ENCODE data around the gene SLC9A8.

The SLC9A8 gene

DNA sequence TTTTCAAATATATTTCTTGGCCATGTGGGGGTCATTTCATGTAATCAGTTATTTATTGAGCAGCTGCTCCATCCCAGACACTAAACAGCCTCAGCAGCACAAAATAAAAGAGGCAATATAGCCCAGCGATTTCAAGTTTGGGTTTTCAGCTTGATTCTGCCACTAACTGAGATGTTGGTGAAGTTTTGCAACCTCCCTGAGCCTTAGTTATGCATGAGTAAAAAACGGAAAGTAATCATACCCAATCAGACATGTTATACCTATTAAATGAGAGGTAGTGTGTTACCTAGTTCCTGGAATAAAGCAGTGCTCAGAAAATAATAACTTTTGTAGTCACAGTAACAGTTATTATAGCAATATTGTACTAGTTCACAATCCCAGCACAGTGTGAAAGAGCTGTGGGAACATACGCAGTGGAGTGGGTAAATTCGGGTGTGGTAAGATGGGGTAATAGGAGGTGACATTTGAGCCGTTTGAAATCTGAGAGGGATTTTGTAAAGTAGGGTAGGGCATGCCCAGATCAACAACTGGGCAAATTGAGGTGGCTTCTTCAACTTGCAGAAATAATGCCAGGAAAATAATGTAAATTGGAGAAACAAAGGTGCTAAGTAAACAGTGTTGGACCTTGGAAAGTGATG is 1.5 kb downstream of the SLC9A8 start:
- DNase-seq = no peak

- no peak for DNase-seq
These were observed 6.2 kb downstream of the SLC9A8 start for GRCh38 chr20:49818816-49819215.

- DNase-seq = no peak
These were observed 7.1 kb downstream of the SLC9A8 start for GRCh38 chr20:49819702-49820101.

GRCh38 chr20:49821381-49821780 is 8.8 kb downstream of the SLC9A8 start:
- no peak for DNase-seq

DNA sequence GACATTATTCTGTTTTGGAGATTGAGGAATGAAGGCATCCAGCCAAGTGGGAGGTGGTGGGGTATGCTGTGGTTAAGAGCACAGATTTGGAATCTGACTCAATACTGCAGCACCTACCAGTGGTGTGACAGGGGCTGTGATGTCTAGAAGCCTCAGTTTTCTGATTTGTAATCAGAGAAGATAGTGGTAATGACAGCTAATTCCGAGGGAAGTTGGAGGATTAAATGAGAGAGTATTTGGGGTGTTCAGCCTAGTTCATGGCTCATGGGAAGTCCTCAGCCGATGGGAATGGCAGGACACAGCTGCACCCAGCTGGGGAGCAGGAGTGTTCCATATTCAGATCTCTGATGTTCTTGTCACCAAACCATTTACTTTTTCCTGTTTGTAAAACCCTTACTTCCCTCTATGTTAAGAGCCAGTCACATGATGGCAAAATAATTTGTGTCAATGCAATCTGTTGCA is 9.3 kb downstream of the SLC9A8 start:
- DNase-seq = no peak

DNA sequence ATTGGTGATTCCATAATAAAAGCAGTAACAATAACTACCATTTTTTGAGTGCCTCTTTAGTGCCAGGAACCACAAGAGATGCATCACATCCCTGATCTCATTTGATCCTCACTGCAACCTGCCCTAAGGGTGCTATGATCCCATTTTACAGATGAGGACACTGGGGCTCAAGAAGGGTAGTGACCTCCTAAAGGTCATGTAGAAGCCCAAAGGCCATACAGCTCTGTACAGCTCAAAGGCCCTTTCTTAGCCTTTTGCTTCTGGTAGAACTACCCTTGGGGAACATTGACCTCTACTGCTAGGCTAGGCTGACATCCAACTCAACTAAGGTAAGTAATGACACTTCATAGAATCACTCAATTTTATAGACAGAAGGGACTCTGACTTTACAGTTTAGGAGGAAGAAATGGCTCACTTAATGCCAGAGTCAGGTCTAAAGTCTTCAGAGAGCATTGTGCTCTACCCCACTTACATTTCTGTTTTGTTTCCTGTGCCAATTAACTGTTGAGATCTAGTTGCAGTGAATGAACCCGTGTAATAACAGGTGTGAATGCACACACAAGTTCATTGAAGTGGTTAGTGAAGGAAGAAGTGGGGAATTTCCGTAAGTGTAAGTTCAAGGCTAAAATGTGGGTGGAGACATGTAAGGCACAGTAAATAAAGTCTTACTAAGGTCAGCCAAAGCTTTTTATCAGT is 10.7 kb downstream of the SLC9A8 start:
- no peak for DNase-seq

GRCh38 chr20:49824206-49824605 is 11.6 kb downstream of the SLC9A8 start:
- no peak for DNase-seq

DNA sequence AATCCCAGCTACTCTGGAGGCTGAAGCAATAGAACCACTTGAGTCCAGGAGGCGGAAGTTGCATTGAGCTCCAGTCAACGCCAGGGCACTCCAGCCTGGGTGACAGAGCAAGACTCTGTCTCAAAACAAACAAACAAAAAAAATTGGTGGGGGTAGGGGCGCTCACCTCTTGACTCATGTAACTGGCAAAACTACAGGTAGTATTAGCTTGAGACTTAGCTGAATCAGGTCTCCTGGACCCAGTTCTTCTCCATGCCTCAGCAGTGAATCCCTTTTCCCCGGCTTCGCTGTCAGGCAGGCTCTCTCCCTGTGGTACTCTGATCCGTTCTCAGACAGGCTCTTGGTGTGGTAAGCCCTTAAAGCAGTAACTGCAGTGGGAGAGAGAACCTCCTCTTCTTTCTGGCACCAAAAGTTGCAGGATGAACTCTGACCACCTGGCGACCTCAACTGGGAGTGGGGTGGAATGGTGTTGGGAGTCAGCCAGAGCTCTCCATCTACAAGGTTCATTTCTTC is 12.9 kb downstream of the SLC9A8 start:
- DNase-seq = no peak

- DNase-seq = no peak
These were observed 18.6 kb downstream of the SLC9A8 start for GRCh38 chr20:49831022-49831769.

DNA sequence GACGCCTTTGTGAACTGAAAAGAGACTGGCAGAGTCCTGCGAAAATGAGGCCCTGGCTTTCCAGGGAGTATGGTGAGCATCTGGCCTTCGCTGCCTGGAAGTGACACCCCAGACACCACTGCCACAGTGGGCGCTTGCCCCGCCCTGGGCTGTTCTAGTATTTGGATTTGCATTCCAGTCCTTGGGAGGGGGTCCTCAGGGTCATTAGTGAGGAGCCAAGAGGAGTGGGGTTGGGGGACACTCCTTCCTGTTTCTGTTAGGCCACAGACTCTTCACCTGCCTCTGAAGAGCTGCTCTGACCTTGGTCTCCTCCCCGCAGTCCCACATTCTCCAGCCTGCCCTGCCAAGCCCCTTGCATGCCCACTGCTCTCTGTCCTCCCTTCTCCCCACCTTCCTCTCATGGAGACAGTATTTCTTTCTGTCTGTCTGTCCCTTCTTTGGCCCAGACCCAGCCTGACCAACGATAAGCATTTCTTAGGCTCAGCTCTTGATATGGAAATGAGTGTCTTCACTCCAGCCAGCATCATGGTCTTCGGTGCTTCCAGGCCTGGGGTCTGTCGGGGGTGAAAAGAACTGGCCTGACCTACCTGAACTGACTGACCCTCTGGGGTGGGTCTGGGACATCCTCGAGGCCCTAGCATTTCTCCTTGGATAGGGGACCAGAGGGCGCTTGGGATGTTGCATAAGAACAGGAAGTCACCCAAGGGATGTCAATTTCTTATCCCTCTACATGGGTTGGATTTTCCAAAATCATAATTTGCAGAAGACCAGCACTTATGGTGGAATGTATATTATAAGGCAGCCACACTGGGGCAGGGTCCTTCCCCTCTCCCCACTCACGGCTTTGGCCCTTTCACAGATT is 19.4 kb downstream of the SLC9A8 start:
- DNase-seq = no peak

DNA sequence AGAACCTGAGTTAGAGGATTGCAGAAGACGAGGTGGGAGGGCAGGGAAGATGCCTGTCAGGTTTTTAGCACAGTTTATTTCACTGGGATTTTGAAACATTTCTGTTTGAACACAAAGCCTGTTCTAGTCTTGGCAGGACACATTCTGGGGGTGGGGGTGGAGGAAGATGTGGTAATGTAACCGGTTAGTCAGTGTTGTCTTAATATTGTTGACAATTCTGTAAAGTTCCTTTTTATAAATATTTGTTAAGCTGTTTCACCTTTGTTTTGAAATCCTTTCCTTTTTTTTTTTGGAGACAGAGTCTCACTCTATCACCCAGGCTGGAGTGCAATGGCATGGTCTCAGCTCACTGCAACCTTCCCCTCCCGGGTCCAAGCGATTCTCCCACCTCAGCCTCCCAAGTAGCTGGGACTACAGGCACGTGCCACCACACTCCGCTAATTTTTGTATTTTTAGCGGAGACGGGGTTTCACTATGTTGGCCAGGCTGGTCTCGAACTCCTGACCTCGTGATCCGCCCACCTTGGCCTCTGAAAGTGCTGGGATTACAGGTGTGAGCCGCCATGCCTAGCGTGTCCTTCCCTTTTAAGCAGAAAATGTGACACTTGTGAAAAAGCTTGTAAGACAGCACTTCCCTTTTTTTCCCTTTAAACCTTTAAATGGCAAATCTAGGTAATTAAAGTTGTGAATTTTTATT is 20.2 kb downstream of the SLC9A8 start:
- DNase-seq = no peak

- no peak for DNase-seq
These were observed 20.9 kb downstream of the SLC9A8 start for GRCh38 chr20:49833483-49833882.

DNA sequence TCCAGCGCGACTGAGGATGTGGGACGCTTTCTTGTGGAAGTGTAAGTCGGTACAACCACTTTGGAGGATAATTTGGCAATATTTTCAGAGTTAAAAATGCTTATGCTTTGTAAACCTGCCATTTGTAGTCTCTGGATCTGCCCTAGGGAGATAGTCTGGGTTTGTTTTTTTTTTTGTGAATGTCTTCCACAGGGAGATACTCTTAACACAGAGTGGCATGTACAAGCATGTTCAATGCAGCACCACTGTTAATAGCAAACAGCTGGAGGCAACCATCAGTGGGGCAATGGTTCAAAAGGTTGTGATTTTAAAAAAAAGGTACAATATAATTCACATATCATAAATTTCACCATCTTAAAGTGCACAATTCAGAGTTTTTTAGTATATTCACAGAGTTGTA is 22.4 kb downstream of the SLC9A8 start:
- peak; percentile 39 for DNase-seq

DNA sequence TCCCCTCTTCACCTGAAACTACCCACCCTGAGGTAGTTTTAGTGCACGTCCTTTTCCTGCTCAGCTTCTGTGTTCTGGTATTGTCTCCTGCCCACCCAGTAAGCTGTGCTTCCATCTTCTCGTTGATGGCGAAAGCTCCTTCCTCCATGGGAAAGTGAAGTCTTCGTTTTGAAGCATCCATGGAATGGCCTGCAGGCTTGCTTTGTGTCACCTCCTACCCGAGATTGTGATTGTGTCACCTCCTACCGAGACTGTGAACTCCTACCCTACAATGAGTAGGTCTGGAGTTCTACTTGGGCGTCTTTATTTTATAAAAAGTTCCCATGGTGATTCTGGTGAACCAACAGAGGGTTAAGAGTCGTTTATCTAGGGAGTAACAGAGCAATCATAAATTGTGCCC is 25.9 kb downstream of the SLC9A8 start:
- DNase-seq = no peak

DNA sequence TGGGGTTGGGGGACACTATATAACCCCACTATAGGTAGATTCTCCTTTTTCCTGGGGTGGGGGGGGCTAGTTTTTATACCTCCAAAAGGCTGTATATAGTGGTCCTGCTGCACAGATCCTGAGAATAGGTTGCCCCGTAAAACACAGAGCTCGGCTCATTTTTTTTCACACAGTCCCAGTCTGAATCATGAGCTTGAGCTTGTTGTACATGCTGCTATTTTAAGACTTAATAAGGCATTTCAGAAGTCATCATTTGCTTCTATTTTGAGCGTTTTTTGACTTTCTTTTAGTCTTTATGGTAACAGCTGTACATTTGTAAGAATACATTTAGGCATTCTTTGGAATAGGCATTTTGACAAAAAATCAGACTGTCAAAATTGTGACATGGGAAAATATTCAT is 30.5 kb downstream of the SLC9A8 start:
- no peak for DNase-seq

DNA sequence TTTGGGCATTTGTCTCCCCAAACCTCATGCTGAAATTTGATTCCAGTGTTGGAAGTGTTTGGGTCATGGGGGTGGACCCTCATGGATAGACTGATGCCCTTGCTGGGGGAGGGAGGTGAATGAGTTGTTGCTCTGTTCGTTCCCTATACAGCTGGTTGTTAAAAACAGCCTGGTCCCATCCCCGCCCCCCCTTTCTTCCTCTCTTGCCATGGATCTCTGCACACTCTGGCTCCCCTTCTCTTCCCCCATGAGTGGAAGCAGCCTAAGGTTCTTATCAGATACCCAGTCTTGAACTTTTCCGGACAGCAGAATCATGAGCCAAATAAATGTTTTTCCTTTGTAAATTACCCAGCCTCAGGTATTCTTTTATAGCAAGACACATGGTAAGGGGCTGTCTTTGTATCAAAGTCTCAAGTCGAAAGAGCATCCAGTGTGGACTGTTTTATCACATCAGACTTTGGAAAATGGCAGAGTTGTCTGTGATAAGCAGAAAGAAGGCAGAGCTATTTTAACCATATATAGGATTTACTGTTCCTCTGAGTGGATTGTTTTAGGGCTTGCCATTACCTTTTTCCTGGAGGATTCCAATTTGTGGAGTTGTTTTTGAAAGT is 31.2 kb downstream of the SLC9A8 start:
- DNase-seq = no peak

- no peak for DNase-seq
These were observed 32.4 kb downstream of the SLC9A8 start for GRCh38 chr20:49845060-49845459.

DNA sequence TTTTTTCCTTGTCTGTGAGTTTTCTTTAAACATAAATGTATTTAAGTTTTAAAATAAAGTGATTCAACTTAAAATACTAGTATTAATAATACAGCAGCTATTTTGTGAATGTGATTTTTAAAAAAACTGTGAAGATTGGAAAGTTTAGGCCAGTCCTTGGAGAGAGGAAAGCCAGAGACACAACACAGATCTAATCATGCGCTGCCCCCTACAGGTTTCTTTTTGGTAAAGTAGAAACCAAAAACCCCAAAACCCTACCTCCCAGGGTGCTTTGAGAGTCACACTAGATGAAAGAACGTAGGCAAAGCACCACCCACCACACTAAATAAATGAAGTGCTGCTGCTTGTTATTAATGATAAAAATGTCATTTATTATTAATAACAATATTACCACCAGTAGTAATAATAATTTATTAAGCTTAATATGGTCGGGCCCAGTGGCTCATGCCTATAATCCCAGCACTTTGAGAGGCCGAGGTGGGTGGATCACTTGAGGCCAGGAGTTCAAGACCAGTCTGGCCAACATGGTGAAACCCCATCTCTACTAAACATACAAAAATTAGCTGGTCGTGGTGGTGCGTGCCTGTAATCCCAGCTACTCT is 33.7 kb downstream of the SLC9A8 start:
- DNase-seq = peak; percentile 29

DNA sequence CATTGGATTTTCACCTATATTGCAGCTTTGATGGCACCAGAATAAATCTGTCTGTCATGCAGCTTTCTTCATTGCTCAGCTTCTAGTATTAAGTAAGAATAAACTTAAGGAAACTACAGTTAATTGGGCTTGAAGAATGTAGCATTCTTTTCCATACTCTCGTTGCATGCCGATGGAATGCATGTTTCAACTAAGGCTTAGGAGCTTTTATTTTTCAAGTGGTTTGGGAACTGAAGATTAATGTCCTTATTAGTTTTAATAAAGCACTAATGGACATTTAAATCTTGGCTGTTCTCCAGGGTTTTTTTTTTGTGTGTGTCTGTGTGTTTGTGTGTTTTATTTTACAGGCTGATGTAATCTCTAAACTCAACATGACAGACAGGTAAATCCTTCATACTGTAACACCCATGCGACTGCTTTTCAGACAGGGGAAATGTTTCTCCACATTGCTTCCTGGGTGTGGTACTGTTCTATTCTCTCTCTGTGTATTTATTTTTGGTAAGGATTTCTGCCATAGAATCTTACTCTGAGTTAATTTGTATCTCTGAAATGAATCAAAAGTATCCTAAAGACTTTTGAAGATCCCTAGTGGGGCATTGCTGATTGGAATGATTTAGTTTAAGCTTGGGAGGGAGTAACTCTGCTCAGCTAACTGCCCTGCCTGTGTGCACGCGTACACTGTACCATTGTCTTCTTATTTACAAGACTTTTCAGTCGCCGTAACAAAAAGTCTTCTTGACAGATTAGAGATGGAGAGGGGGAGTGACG is 38.0 kb downstream of the SLC9A8 start:
- DNase-seq = no peak

- no peak for DNase-seq
These were observed 38.6 kb downstream of the SLC9A8 start for GRCh38 chr20:49851231-49851705.
